GM19324 (cell line): Measurements from ENCODE around the gene VPS45.

Experiments
- ATAC-seq: cut with Tn5 transposase; IDR thresholded peaks from one replicate; pipeline ENCODE4 v1.9.1; 2021; ENCODE audit warnings: mild to moderate bottlenecking, moderate library complexity; ENCODE audit not compliant: unreplicated experiment, low FRiP score

Gene VPS45

DNA sequence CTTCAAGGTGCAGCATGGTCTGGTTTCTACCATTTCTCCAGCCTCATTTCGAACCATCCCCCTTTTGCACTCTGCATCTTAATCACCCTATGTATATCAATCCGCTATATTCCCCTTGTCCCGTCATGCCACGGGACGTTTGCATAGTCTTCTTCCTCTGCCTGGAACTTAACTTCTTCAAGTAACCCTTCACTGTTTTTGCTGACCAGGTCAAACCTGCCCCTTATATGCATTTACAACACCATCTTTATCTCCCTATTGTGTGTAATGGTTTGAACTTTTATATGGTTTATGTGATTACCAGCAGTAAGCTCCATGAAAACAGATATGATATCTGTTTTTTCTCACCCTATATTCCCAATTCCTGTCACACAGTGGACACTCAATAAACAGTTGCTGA is 2.3 kb downstream of the VPS45 start:
- ATAC-seq, result no peak

DNA sequence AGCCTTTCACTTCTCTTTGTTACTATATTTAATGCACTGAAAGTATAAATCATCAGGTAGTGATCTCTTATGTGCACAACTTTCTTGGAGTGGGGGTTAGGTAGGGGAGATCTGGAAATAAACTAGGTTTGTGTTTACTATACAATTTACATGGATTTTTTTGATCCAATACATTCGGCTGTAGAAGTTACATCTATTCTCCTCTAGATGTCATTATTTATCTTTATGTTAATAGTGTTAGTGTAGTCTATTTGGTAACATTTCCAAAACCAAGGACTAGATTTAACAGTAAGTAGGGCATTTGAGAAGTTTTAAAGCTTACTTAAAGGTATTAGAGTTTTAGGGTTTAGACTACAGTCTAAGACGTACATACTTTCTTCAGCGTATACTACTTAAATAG is 5.4 kb downstream of the VPS45 start:
- ATAC-seq, result no peak

DNA sequence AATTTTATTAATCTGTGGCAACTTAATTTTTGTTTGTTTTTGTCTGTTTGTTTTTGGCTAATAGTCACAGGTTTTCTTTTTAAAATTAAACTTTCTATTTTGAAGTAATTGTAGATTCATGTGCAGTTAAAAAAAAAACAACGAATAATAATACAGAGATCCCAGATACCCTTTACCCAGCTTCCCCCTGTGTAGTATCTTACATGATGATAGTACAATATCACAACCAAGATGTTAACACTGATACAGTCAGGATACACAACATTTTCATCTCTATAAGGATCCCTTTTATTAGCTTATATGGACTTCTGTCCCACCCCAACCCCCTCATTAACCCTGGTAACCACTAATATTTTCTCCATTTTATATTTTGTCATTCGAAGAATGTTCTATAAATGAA is 5.9 kb downstream of the VPS45 start:
- no peak for ATAC-seq

DNA sequence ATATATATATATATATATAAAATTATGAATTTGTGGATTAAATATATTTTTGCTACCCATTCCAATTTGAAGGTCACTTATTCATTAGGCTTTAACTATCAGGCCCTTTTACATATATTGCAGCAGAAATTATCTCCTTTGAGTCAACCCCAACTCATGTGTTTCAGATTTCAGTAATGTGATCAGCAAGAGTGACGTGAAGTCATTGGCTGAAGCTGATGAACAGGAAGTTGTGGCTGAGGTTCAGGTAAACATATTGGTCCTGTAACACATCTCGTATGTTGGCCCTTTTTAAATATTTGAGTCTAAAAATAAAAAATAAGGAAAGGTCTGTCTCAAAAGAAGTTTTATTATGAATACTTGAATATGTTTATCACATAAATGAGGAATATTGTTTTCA is 8.5 kb downstream of the VPS45 start:
- ATAC-seq, result no peak

DNA sequence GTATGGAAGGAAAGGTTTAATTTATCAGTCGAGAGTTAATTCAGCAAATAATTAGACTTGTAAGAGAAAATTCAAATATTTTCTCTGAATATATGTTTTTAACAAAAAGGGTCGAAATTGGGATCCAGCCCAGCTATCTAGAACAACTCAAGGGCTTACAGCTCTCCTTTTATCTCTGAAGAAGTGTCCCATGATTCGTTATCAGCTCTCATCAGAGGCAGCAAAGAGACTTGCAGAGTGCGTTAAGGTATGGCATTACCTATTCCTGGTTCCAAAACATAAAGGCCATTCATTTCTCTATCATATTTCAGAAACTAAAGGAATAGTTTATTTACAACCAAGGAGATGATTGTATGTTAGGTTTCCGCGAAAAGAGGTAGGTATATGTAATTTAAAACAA is 9.4 kb downstream of the VPS45 start:
- ATAC-seq, result no peak

DNA sequence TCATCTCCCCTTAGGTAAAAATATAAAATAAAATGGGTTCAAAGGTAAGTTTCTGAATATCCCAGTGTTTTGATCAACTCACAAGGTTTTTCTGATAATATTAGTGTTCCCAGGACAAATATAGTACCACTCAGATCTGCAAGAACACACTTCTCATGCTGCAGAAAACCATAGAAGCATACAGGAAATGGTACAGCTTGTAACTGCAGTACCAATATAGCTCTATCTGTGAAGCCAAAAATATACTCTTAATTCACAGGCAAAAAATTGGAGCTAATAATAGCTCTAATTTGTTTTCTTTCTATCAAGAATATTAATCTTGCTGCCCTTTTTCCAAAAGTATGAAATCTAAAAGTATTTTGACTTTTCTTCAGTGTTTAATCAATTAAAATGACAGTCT is 13.2 kb downstream of the VPS45 start:
- ATAC-seq, result no peak

DNA sequence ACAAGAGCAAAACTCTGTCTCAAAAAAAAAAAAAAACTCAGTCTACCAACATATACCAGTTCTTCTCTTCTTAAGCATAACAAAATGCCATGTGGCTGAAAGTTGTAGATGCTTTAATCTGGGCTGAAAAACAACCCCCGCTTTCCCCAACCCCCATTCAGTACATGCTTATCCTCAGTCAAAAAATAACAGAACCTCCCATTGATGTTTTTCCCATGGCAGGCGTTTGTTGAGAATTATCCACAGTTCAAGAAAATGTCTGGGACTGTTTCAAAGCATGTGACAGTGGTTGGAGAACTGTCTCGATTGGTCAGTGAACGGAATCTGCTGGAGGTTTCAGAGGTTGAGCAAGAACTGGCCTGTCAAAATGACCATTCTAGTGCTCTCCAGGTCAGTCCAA is 14.9 kb downstream of the VPS45 start:
- ATAC-seq, result no peak

DNA sequence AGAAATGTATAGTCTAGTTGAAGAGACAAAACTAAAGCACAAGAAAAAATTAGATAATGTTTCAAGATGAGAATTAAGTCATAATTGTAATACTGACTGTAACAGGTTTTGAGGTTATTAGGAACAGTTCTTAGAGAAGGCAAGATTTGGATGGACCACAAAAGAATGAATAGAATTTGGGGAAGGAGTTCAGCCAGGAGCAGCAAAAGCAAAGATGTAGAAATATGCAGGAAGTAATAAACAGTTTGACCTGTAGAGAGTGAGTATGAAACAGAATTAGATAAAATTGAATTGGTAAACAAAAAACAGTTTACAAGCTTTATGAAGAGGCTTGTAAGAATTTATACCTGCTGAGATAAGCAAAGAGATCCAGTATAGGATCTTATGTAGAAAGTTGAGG is 16.3 kb downstream of the VPS45 start:
- no peak for ATAC-seq

DNA sequence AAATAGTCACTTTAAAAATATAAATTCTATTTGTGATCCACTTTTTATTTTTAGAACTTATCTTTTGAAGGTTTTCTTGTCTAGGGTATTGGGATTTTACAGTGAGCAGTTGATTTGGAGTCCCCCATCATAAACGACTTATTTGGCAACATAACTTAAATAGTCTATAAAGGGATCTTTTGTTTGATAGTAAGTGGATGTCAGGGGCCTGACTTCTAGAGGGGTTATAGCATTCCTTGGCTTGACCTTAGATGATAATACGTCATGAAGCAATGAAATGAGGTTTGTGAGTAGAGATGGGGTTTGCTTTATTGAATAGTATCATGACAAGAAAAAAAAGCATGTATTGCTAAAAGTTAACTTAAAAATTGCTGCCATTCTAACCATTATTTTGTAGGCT is 17.8 kb downstream of the VPS45 start:
- ATAC-seq, result no peak

DNA sequence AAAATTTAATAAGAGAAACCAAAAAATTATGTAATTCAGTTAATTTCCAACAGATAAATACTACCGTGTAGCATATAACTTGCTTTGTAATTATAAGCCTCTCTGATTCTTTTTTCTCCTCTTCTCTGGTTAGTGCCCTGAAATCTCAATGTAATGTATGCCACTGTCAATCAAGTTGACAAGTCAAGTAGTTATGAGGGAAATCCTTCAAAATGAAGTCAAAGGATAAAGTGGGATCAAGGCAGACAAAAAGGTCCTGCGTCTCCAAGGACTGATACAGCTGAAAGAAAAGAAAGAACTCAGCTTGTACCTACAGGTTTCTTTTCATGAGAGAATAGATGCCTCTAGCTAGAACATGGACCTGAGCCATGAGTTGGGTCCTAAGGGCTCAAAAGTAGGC is 19.8 kb downstream of the VPS45 start:
- ATAC-seq, result no peak

DNA sequence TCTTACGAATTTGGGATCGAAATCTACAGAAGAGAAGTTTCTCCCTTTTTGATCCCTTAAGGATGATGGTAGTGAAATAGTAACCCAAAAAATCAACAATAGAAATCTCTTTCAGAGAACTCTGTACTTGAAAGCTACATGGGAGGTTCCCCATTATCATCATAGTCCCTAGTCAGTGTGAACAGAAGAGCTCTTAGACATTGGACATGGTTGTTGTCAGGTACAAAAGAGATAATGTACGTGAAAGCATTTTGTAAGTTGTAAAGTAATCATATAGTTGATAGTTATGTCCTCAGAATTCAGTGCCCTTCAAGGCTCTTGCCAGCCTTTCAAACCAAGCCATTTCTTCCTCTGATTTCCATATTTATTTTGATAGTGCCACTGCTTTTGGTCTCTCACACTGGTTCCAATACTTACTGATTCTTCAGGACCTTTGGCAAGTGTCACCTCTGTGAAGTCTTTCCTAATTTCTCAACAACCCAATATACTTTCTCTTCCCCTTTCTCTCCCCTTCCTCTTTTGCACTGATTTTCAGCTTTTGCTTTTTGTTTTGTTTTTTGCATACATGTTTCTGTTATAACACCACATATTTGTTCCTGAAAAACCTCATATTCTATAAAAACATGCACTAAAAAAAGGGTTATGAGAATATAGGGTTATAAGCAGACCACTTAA is 22.4 kb downstream of the VPS45 start:
- ATAC-seq, result no peak

DNA sequence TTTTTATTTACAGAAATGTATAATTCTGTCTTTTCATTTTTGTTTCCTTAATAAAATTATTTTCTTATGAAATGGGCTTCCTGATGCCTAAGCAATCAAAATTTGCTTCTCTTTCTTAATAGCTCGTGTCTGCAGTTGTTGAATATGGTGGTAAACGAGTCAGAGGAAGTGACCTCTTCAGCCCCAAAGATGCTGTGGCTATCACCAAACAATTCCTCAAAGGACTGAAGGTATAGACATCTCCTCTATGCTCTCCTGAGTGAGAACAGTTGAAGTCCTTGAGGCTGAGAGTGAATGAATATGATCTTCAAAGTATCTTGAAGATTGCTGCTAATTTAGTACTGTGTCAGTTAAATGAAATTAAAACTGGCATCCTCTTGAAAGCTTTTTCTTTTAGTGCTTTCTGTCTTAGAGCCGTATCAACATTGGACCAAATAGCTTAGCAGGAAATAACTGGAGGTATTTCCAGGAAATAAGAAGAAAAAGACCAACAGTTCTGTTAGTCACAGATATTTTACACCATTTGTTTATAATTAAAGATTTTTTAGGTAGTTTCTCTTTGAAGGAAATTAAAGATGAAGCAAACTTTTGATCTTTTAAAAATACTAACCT is 24.7 kb downstream of the VPS45 start:
- no peak for ATAC-seq

DNA sequence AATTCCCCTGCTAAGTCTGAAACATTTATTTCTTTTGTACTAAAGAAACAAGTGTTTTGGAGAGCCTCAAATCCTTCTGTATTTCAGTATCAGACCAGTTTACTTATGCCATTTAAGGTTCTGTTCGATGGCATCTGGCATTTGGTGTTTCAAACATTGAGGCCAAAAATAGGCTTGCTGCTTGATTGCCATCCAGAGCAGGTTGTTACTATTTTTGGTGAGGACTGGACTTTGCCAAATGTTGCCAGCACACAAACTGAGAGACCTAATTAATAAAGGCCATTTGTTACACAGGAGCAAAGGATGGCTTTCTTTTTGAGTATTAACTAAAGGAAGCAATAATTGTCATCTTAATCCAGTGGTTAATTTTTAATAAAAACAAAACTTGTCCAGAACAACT is 26.2 kb downstream of the VPS45 start:
- no peak for ATAC-seq

DNA sequence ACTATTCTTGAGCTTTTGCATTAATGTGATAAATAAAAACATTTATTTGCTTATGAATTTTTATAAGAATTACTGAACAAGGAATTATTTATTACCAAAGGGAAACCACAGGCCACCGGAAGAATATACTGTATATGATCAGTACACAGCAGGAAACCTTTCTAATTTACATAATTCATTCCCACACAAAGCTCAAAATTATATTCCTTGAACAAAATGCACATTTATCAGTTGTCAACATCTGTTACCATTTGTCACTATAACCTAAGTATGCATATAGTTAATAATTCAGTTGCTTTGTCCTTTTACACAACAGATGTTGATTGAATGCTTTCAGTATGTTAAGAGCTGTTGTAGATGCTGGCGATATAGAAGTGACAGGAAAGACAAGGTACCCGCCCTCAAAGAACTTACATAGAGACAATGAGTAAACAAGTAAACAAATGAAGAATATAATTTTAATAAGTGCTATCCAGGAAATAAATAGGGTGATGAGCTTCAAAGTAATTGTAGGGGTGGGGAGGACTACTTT is 27.2 kb downstream of the VPS45 start:
- ATAC-seq, result no peak

DNA sequence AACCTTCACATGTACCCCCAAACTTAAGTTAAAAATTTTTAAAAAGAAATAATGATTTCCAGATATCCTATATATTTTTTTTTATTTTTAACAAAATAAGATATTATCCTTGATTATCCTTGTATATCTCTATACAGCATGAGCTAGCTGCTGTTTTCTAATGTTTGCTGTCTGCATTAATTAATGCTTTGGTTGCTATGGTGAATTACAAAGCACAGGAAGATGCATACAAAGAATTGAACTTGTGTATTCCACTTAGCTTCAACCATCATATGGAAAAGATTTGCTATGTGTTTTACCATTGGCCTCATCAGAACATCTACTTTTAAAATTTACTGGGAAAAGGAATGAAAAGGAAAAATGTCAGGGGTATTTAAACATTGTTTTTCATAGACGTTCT is 35.4 kb downstream of the VPS45 start:
- no peak for ATAC-seq

DNA sequence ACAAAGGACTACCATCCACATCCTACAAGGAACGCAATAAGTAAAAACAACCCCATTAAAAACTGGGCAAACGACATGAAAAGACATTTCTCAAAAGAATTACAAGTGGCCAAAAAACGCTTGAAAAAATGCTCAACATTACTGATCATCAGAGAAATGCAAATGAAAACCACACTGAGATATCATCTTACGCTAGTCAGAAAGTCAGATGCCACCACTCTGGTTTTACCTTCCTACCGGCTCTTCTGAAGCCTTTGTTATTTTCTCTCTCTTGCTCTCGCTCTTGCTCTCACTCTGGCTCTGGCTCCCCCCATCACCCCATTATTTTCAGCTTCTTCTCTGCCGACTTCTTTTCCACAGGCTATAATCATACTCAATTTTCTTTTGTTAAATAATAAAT is 38.8 kb downstream of the VPS45 start:
- no peak for ATAC-seq

DNA sequence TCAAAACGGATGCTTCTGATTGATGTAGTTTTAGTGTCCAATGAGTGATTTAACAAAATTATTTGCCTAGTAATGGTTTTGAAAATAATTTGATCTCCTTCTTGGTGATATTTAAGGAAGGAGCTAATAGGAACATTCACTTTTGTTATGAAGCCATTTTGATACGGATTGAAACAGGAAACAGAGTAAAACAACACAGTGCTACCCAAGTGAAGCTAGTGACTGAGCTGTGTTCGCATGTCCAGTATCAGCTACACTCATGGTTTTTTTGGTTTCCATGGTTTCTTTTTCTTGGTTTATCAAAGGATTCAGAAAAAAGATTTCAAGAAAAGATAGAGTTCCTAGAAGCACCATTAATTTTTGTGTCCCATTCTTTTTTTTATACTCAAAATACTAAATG is 42.0 kb downstream of the VPS45 start:
- ATAC-seq, result no peak

DNA sequence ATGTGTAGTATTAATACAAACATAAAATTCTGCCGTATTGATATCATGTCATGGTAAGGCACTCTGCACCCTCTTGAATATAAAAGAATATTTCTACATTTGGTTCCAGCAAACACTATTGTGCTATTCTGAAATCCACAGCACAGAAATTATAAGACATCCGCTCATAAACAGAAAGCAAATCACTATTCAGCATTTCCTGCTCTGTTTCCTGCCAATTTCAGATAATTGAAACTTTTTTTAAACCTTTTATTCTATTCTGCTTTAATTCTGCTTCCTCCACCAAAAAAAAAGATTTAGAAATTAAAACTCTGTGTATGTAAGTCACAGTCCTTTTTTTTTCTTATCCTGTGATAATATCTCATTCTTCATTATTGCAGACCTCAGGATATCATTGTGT is 42.5 kb downstream of the VPS45 start:
- ATAC-seq, result no peak

DNA sequence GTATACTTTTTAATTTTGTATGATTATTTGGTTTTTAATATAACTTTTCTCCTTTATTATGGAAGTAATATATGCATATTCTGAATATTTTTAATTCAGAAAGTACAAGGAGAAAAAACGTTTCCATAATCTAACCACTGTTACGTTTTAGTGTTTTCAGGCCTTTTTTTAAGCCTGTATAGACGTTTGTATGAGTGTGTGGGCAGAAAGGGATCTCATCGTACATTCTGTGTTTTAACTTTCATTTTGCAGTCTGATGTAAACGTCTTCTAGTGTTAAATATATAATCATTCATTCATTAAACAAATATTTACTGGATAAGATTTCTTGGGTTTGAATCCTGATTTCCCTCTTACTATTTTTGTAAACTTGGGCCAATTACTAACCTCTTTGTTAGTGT is 44.1 kb downstream of the VPS45 start:
- no peak for ATAC-seq

DNA sequence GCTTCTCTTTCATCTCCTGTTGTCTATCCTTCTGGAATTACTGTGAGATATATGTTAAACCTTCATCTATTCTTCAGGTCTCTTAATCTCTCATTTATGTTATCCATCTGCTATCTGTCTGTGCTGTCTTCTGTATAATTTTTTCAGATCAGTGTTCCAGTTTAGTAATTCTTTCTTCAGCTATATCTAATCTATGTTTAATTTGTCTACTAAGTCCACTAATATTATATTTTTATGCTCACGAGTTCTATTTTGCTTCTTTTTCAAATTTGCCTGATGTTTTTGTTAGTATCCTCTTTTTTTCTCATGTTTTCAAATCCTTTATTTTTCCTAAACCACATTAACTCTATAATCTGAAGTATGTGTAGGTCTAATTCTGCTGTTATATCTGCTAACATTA is 47.5 kb downstream of the VPS45 start:
- ATAC-seq, result no peak

DNA sequence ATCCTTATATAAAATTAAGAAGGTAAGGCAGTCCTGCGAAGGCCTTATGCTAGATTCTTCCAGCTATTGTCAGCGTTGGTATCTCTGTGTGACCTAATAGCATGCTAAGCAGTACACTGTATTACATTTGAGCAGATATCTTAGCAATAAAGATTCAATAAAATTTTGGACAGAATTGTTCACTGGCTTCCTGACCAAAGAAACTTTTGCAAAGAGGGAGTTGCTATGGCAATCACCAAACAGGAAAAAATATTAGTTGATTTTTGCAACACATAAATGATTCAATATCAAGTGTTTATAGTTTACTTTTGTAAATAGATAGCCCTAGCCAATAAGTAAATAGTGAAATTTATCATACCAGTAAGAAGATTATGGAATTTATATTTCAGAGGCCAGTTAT is 51.1 kb downstream of the VPS45 start:
- no peak for ATAC-seq

DNA sequence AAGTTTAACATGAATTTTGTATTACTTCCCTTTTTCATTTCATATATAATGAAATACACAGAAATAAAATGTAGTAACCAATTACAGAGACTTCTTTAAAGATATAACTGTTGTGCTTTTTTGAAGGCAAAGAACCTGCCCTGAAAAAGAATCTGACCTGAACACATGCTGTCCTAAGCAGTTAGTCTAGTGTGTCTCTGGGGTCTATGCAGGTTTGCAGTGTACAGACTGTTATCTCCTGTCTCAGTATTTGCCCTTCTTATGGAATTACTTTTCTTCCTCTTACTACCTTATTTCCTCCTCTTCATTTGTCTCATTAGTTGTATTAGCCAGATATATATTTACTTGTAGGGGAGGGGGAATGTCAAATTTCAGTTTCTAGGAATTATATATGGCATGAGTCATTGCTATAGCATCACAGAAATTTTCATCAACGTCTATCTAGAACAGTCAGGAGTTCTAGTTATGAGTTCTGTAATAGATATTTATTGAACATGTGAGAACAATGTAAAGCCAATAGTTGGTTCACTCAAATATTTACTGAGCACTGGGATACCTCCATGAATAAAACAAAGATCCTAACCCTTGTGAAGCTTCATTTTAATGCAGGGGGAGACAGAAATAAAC is 53.8 kb downstream of the VPS45 start:
- ATAC-seq, result no peak
